Vagina (tissue), 2 donors: ENCODE measurements around the gene ZSWIM4.

Experiments used
- CTCF ChIP-seq, 3 experiments: fragments of 450-650 bp in 2 of 3; fragments of 200-600 bp in 1 of 3; sonication (generic) in 1 of 3; IDR thresholded peaks; one replicate each; pipeline ENCODE4 v1.5.1; 2017 to 2019; ENCODE audit warnings: antibody characterized with exemption in 3 of 3, mild to moderate bottlenecking in 2 of 3, moderate library complexity in 2 of 3
- POLR2A ChIP-seq, 2 donors: fragments of 450-650 bp; IDR thresholded peaks; one replicate each; pipeline ENCODE4 v1.6.1; 2017; ENCODE audit warnings: antibody characterized with exemption in 2 of 2, mild to moderate bottlenecking in 2 of 2, moderate library complexity in 2 of 2

GRCh38 chr19:13764821-13765394 lies 30.3 kb upstream of the ZSWIM4 start:
- TF ChIP-seq CTCF (IDR thresholded peaks at IDR 0.05): no peak
- no peak for TF ChIP-seq POLR2A (IDR thresholded peaks at IDR 0.05)
